HG03103 (cell line): ENCODE results near the gene NIPBL.
"Not testable (repeated sequence)": the region's sequence is repeated elsewhere in the genome, so short reads cannot be mapped to it uniquely, and the experiment has no call there.

Experiments used
- ATAC-seq: cut with Tn5 transposase; IDR thresholded peaks from one replicate; pipeline ENCODE4 v1.9.1; 2021; ENCODE audit warnings: low read depth; ENCODE audit not compliant: unreplicated experiment

NIPBL gene

DNA sequence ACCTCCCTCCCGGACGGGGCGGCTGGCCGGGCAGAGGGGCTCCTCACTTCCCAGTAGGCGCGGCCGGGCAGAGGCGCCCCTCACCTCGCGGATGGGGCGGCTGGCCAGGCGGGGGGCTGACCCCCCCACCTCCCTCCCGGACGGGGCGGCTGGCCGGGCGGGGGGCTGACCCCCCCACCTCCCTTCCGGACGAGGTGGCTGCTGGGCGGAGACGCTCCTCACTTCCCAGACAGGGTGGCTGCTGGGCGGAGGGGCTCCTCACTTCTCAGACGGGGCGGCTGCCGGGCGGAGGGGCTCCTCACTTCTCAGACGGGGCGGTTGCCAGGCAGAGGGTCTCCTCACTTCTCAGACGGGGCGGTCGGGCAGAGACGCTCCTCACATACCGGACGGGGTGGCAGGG lies 136.6 kb downstream of the NIPBL start:
- ATAC-seq = not testable (repeated sequence)

DNA sequence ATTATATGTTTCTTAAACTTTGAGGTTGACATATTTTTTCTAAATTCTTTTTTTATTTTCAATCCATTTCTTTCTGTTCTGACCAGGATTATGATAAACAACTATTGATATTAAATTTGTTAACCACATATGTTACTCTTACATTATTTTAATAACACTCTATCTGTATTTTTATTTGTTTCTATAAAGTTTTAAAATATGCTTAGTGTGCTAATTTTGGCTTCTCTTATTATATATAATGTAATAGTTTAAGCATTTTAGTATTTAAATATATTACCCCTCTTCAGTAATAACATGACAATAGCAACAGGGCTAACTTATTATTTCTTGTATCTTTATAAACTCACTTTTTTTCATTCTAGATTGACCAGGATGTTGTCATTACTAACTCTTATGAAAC lies 137.8 kb downstream of the NIPBL start:
- ATAC-seq = no peak

DNA sequence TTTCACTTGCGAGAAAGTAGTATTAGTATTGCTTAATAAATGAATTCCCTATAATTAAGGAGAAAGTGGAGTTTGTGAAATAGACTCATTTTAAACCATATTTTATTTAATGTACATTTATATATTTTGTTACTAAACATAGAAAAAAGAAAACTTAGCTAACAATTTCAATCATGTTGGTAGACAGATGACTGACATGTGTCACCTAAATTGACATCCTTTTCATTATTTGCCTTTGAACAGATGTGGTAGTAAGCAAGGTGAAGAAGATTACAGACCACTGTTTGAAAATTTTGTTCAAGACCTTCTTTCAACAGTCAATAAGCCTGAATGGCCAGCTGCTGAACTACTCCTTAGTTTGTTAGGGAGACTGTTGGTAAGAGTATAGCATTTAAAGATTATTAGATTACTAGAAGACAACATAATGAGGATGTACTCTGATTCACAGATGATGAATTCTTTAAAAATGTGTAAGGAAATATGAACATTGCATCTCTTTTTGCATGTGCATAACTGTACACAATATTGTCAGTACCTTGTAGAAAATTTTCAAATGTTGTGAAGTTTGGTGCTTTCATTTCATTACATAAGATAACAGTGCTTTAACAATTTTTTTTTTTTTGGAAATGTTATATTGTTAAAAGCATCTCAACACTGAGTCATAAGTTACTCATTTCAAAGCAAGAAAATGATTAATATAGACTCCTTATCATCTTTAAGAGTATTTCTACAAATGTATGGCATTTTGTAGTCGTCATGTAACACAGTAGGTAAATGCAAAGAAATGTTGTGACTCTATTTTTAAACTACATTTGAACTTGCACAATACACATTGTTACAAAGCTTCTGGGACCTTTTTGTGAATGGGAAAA lies 139.5 kb downstream of the NIPBL start:
- no peak for ATAC-seq

DNA sequence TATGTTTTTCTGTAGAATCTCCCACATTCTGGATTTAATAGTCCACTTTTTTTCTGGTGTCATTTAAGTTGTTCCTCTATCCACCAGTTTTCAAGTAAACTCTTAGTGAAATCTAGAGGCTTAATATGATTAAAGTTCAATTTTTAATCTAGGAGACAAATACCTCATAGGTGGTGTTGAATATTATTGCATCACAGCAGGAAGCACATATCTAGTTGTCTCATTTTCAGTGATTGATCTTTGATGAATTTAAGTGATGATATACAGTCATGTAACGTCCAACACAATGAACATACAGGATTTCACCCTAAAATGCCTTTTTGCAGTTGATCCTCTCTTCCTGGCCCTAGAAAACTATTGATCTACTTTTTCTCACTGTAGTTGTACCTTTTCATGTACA lies 152.3 kb downstream of the NIPBL start:
- ATAC-seq = no peak

DNA sequence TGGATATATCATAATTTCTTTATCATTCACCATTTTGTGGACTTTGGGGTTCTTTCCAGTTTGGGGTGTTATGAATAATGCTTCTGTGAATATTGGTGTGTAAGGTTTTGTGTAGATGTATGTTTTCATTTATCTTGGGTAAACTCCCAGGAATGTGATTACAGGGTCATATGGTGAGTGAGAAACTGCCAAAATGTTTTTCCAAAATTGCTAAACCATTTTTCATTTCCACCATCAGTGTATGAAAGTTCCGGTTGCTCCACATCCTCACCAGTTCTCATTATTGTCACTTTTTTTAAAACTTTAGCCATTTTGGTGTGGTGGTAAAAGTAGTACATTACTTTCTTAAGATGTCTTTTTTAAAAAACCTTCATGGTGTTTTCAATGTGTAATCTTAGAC lies 152.9 kb downstream of the NIPBL start:
- no peak for ATAC-seq

GRCh38 chr5:37034955-37035354 lies 158.4 kb downstream of the NIPBL start:
- ATAC-seq = no peak

GRCh38 chr5:37037840-37038239 lies 161.3 kb downstream of the NIPBL start:
- ATAC-seq = no peak

GRCh38 chr5:37039824-37040223 lies 163.3 kb downstream of the NIPBL start:
- no peak for ATAC-seq

GRCh38 chr5:37043693-37044092 lies 167.1 kb downstream of the NIPBL start:
- no peak for ATAC-seq

GRCh38 chr5:37044120-37044519 lies 167.6 kb downstream of the NIPBL start:
- ATAC-seq = no peak

- no peak for ATAC-seq
Observed at GRCh38 chr5:37045703-37046102, 169.1 kb downstream of the NIPBL start.

GRCh38 chr5:37047947-37048346 lies 171.4 kb downstream of the NIPBL start:
- no peak for ATAC-seq

GRCh38 chr5:37054391-37054790 lies 177.8 kb downstream of the NIPBL start:
- no peak for ATAC-seq

- no peak for ATAC-seq
Observed at GRCh38 chr5:37055383-37055990, 178.9 kb downstream of the NIPBL start.

- no peak for ATAC-seq
Observed at GRCh38 chr5:37056762-37057161, 180.2 kb downstream of the NIPBL start.

- ATAC-seq = no peak
Observed at GRCh38 chr5:37060030-37060429, 183.5 kb downstream of the NIPBL start.

- no peak for ATAC-seq
Observed at GRCh38 chr5:37063739-37064138, 187.2 kb downstream of the NIPBL start.

DNA sequence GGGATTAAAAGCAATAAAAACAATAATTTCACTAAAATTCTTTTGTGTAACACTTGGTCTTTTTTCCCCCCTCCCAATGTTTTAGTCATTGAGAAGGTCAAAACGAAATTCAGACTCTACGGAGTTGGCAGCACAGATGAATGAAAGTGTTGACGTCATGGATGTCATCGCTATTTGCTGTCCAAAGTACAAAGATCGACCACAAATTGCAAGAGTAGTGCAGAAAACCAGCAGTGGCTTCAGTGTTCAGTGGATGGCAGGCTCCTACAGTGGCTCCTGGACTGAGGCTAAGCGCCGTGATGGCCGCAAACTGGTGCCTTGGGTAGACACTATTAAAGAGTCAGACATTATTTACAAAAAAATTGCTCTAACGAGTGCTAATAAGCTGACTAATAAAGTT lies 187.9 kb downstream of the NIPBL start:
- no peak for ATAC-seq

- ATAC-seq = no peak
Observed at GRCh38 chr5:37071487-37071886, 194.9 kb downstream of the NIPBL start.

DNA sequence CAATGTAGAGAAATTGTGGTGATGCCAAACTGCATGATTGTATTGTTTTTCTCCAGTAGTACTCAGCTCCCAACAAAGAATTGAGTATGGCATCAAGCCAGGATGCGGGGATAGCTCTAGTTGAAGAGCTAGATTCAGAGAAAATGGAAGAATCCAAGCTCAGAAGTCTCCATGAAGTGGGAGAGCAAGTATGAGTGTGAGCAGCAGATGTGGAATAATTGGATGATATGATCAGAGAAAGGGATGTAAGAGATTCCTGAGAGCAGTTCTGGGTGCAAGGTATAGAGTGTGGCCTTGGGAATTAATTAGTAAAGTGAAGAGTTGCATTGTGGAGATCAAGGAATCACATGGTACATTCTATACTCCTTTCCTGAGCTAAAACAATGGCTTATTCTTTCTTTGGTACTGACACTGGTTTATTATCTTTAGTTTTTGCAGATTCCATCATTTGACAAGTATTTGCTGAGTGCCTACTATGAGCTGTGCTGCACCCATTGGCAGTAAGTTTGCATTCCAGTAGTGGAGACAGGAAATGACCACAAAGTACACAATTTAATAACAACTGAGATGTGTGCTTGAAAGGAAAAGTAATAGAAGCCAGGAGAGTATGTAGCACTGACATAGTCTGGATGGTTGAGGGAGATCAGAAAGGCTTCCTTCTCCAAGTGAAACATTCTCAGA lies 195.5 kb downstream of the NIPBL start:
- ATAC-seq = no peak

DNA sequence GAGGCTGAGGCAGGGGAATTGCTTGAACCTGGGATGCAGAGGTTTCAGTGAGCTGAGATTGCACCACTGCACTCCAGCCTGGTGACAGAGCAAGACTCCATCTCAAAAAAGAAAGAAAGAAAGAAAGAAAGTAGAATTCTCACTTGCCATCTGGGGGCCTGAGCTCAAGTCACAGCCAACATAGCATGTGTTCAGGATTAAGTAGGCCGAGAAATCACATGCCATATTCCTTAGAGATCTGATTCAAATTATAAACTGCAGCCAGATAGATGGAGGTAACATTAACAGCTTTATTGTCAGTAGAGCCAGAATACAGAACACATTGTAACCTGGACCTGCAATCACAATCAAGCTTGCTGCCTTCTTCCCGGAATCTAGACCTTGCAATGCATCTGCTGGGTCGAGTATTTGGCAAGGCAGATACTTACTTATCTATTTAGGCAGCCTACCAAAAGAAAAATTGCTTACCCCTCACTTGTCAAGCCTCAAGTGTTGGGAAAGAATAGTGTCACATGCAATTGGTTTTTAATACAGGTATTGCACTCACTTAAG lies 198.9 kb downstream of the NIPBL start:
- no peak for ATAC-seq
